Tibial nerve (tissue), 4 donors: ENCODE measurements around the gene ABLIM3. TPM values are rescaled to one million over a fixed set of nuclear protein-coding genes. Genes with fewer than 3 reads are reported as not detected.

ENCODE experiments used
- DNase-seq, 2 donors: peaks; one replicate each; pipeline ENCODE4 v3.0.0-alpha.2; 2019; ENCODE audit warnings: low spot score in 2 of 2
- H3K27ac ChIP-seq, 4 donors: fragments of 200-600 bp; sonication (generic) in 3 of 4; one replicate each; pipeline ENCODE4 v1.5.1; 2017 to 2019; ENCODE audit warnings: mild to moderate bottlenecking in 1 of 4
- H3K27me3 ChIP-seq, 2 donors: fragments of 200-600 bp; sonication (generic) in 1 of 2; one replicate each; pipeline versions ENCODE4 v1.5.1 to v1.6.0; 2017 to 2019
- H3K36me3 ChIP-seq, 3 donors: fragments of 200-600 bp; sonication (generic); one replicate each; pipeline ENCODE4 v1.5.1; 2018 to 2019
- H3K4me1 ChIP-seq, 4 donors: fragments of 200-600 bp; sonication (generic) in 3 of 4; one replicate each; pipeline ENCODE4 v1.5.1; 2017 to 2019
- H3K4me3 ChIP-seq, 4 donors: fragments of 200-600 bp; sonication (generic) in 3 of 4; one replicate each; pipeline ENCODE4 v1.5.1; 2017 to 2019; ENCODE audit warnings: mild to moderate bottlenecking in 1 of 4, moderate library complexity in 1 of 4
- H3K9me3 ChIP-seq, 4 donors: fragments of 200-600 bp; sonication (generic) in 3 of 4; one replicate each; pipeline ENCODE4 v1.5.1; 2017 to 2019
- CTCF ChIP-seq, 5 experiments: fragments of 200-600 bp in 3 of 5; fragments of 450-650 bp in 2 of 5; sonication (generic) in 3 of 5; IDR thresholded peaks; one replicate each; pipeline ENCODE4 v1.5.1; 2016 to 2019; ENCODE audit warnings: antibody characterized with exemption in 5 of 5, mild to moderate bottlenecking in 3 of 5, moderate library complexity in 2 of 5
- EP300 ChIP-seq, 2 donors: sonication (generic); formaldehyde crosslinking; IDR thresholded peaks; one replicate each; pipeline ENCODE4 v1.6.1; 2017; ENCODE audit warnings: antibody characterized with exemption in 2 of 2, mild to moderate bottlenecking in 1 of 2
- POLR2A ChIP-seq, 2 donors: fragments of 450-650 bp; IDR thresholded peaks; one replicate each; pipeline ENCODE4 v1.6.1; 2017; ENCODE audit warnings: antibody characterized with exemption in 2 of 2, mild to moderate bottlenecking in 2 of 2, moderate library complexity in 2 of 2
- whole genome bisulfite sequencing, 2 donors: methylation state at CpG; one replicate each; pipeline ENCODE4 v1.1.5; 2018; 5-methylcytosine and 5-hydroxymethylcytosine counted together
- total RNA-seq, 4 donors: library from RNA; depleted of rRNA; stranded (reverse); fragments of >200 nt; gene quantifications; one replicate each; pipeline ENCODE4 v1.1.0, GENCODE V29; 2016

The ABLIM3 gene
- total RNA-seq, 4 donors from 2014 or later = 50.3 to 75.3 (median 52.3) TPM

- H3K27ac ChIP-seq = no peak overlapping the region
- H3K4me1 ChIP-seq = peaks cover 0 to 19% (median 5%) of the 10 kb centered on the region in 4 donors
- H3K4me3 ChIP-seq = no peak overlapping the region
- no peaks in the 10 kb centered on the region for H3K9me3 ChIP-seq
- DNase-seq = no peak
- 77 to 84% methylated on average over 2 of the region's 2 CpGs for WGBS, 2 donors
- peaks cover 0 to 59% (median 3%) of the 10 kb centered on the region in 3 donors for H3K36me3 ChIP-seq
- TF ChIP-seq POLR2A (IDR thresholded peaks at IDR 0.05) (no peak), CTCF (IDR thresholded peaks at IDR 0.05) (no peak), EP300 (IDR thresholded peaks at IDR 0.05) (no peak)
- no peaks in the 10 kb centered on the region for H3K27me3 ChIP-seq
Observed at GRCh38 chr5:149207831-149208230, 66.5 kb downstream of the ABLIM3 start.

GRCh38 chr5:149210225-149210624 is 68.9 kb downstream of the ABLIM3 start:
- no peak overlapping the region for H3K27ac ChIP-seq
- TF ChIP-seq CTCF (IDR thresholded peaks at IDR 0.05) (no peak), POLR2A (IDR thresholded peaks at IDR 0.05) (no peak), EP300 (IDR thresholded peaks at IDR 0.05) (no peak)
- no peak for DNase-seq
- H3K9me3 ChIP-seq = no peaks in the 10 kb centered on the region
- H3K4me3 ChIP-seq = no peak overlapping the region
- H3K4me1 ChIP-seq = peaks cover 0 to 42% (median 8%) of the 10 kb centered on the region in 4 donors
- H3K36me3 ChIP-seq = peaks cover 0 to 47% (median 0%) of the 10 kb centered on the region in 3 donors
- no peaks in the 10 kb centered on the region for H3K27me3 ChIP-seq
- WGBS, 2 donors = 85 to 98% methylated on average over 4 of the region's 4 CpGs

GRCh38 chr5:149210968-149211490 is 69.7 kb downstream of the ABLIM3 start:
- WGBS, 2 donors = 86% methylated on average over 4 of the region's 4 CpGs
- peaks cover 0 to 47% (median 0%) of the 10 kb centered on the region in 3 donors for H3K36me3 ChIP-seq

GRCh38 chr5:149211566-149211965 is 70.3 kb downstream of the ABLIM3 start:
- DNase-seq = no peak
- Histone ChIP-seq H3K4me3 (no peak overlapping the region), H3K9me3 (no peaks in the 10 kb centered on the region), H3K27me3 (no peaks in the 10 kb centered on the region), H3K36me3 (peaks cover 0 to 47% (median 0%) of the 10 kb centered on the region in 3 donors), H3K4me1 (peaks cover 0 to 37% (median 3%) of the 10 kb centered on the region in 4 donors), H3K27ac (no peak overlapping the region)
- no peak for TF ChIP-seq CTCF (IDR thresholded peaks at IDR 0.05)
- TF ChIP-seq POLR2A (IDR thresholded peaks at IDR 0.05) = no peak
- TF ChIP-seq EP300 (IDR thresholded peaks at IDR 0.05) = no peak

More at GRCh38 chr5:149210968-149211490, 69.7 kb downstream of the ABLIM3 start:
- no peak overlapping the region for H3K27ac ChIP-seq
- H3K4me3 ChIP-seq = no peak overlapping the region
- no peaks in the 10 kb centered on the region for H3K27me3 ChIP-seq
- peaks cover 0 to 41% (median 4%) of the 10 kb centered on the region in 4 donors for H3K4me1 ChIP-seq
- TF ChIP-seq EP300 (IDR thresholded peaks at IDR 0.05) (no peak), CTCF (IDR thresholded peaks at IDR 0.05) (no peak), POLR2A (IDR thresholded peaks at IDR 0.05) (no peak)
- no peak for DNase-seq
- H3K9me3 ChIP-seq = no peaks in the 10 kb centered on the region

- Histone ChIP-seq H3K9me3 (no peaks in the 10 kb centered on the region), H3K36me3 (peaks cover 0 to 46% (median 0%) of the 10 kb centered on the region in 3 donors), H3K4me1 (peaks cover 0 to 36% (median 3%) of the 10 kb centered on the region in 4 donors), H3K27ac (peak overlapping the region in 1 of 4 donors; percentile 59), H3K27me3 (no peaks in the 10 kb centered on the region), H3K4me3 (no peak overlapping the region)
- no peak for TF ChIP-seq CTCF (IDR thresholded peaks at IDR 0.05)
- TF ChIP-seq POLR2A (IDR thresholded peaks at IDR 0.05) = no peak
- TF ChIP-seq EP300 (IDR thresholded peaks at IDR 0.05) = no peak
- 76 to 77% methylated on average over 7 of the region's 7 CpGs for WGBS, 2 donors
- DNase-seq = no peak
Observed at GRCh38 chr5:149212198-149212951, 71.1 kb downstream of the ABLIM3 start.
